ENCODE data around the gene EFCAB5.
"Not testable (repeated sequence)": the region's sequence is repeated elsewhere in the genome, so short reads cannot be mapped to it uniquely, and the experiment has no call there.

The EFCAB5 gene

GRCh38 chr17:29941334-29941733 is at the start of gene EFCAB5:
Gene EFCAB5, plus strand, starts transcription at chr17:29941634. Its CDS starts 163 bp downstream, at chr17:29941797.
- no peak for DNase-seq
- in situ Hi-C loops (cut with MboI; ENCODE audit: low pct_unique_long_range_greater_than_20kb, low sequenced_read_pairs) = no loop called here

GRCh38 chr17:29892201-29892600 is 49.2 kb upstream of the EFCAB5 start:
- in situ Hi-C loops (cut with MboI; ENCODE audit: low pct_unique_long_range_greater_than_20kb, low sequenced_read_pairs) = no loop called here

GRCh38 chr17:29897136-29897535 is 44.3 kb upstream of the EFCAB5 start:
- DNase-seq; in situ Hi-C loops (cut with MboI; ENCODE audit: low pct_unique_long_range_greater_than_20kb, low sequenced_read_pairs): not testable (repeated sequence)

More at GRCh38 chr17:29892201-29892600, 49.2 kb upstream of the EFCAB5 start:
- no peak for DNase-seq

GRCh38 chr17:29903471-29903870 is 38.0 kb upstream of the EFCAB5 start:
- DNase-seq = no peak

GRCh38 chr17:29905086-29905878 is 36.2 kb upstream of the EFCAB5 start:
- no peak for DNase-seq
- in situ Hi-C loops (cut with MboI; ENCODE audit: low pct_unique_long_range_greater_than_20kb, low sequenced_read_pairs) = no loop called here

More at GRCh38 chr17:29903471-29903870, 38.0 kb upstream of the EFCAB5 start:
- in situ Hi-C loops (cut with MboI; ENCODE audit: low pct_unique_long_range_greater_than_20kb, low sequenced_read_pairs) = no loop called here

GRCh38 chr17:29905879-29906167 is 35.6 kb upstream of the EFCAB5 start:
- in situ Hi-C loops (cut with MboI; ENCODE audit: low pct_unique_long_range_greater_than_20kb, low sequenced_read_pairs) = no loop called here
- no peak for DNase-seq

GRCh38 chr17:29906969-29907368 is 34.5 kb upstream of the EFCAB5 start:
- no peak for DNase-seq
- in situ Hi-C loops (cut with MboI; ENCODE audit: low pct_unique_long_range_greater_than_20kb, low sequenced_read_pairs) = no loop called here

- in situ Hi-C loops (cut with MboI; ENCODE audit: low pct_unique_long_range_greater_than_20kb, low sequenced_read_pairs) = no loop called here
- no peak for DNase-seq
Measured at GRCh38 chr17:29909236-29910003, 32.0 kb upstream of the EFCAB5 start.

- no peak for DNase-seq
- in situ Hi-C loops (cut with MboI; ENCODE audit: low pct_unique_long_range_greater_than_20kb, low sequenced_read_pairs) = no loop called here
Measured at GRCh38 chr17:29911641-29912177, 29.7 kb upstream of the EFCAB5 start.

- in situ Hi-C loops (cut with MboI; ENCODE audit: low pct_unique_long_range_greater_than_20kb, low sequenced_read_pairs) = no loop called here
- no peak for DNase-seq
Measured at GRCh38 chr17:29914819-29915537, 26.5 kb upstream of the EFCAB5 start.

- in situ Hi-C loops (cut with MboI; ENCODE audit: low pct_unique_long_range_greater_than_20kb, low sequenced_read_pairs) = no loop called here
- DNase-seq = no peak
Measured at GRCh38 chr17:29918016-29918415, 23.4 kb upstream of the EFCAB5 start.

GRCh38 chr17:29918922-29919856 is 22.2 kb upstream of the EFCAB5 start:
- in situ Hi-C loops (cut with MboI; ENCODE audit: low pct_unique_long_range_greater_than_20kb, low sequenced_read_pairs) = no loop called here
- DNase-seq = peak; percentile 68

- DNase-seq = no peak
- in situ Hi-C loops (cut with MboI; ENCODE audit: low pct_unique_long_range_greater_than_20kb, low sequenced_read_pairs) = no loop called here
Measured at GRCh38 chr17:29924786-29925185, 16.6 kb upstream of the EFCAB5 start.

GRCh38 chr17:29927546-29927945 is 13.9 kb upstream of the EFCAB5 start:
- DNase-seq = no peak
- in situ Hi-C loops (cut with MboI; ENCODE audit: low pct_unique_long_range_greater_than_20kb, low sequenced_read_pairs) = no loop called here

GRCh38 chr17:29929006-29929532 is 12.4 kb upstream of the EFCAB5 start:
- in situ Hi-C loops (cut with MboI; ENCODE audit: low pct_unique_long_range_greater_than_20kb, low sequenced_read_pairs) = no loop called here
- DNase-seq = peak; percentile 67

- peak; percentile 82 for DNase-seq
- in situ Hi-C loops (cut with MboI; ENCODE audit: low pct_unique_long_range_greater_than_20kb, low sequenced_read_pairs) = no loop called here
Measured at GRCh38 chr17:29929533-29930408, 11.7 kb upstream of the EFCAB5 start, which contains the start of gene SSH2. Gene SSH2, minus strand, starts transcription at chr17:29930228. Its CDS starts 228 bp downstream, at chr17:29930000.

- in situ Hi-C loops (cut with MboI; ENCODE audit: low pct_unique_long_range_greater_than_20kb, low sequenced_read_pairs) = no loop called here
- peak; percentile 58 for DNase-seq
Measured at GRCh38 chr17:29930409-29931010, 10.9 kb upstream of the EFCAB5 start.
